GM18520 (cell line): Measurements from ENCODE around the gene SPG21.
"Not testable (repeated sequence)": the region's sequence is repeated elsewhere in the genome, so short reads cannot be mapped to it uniquely, and the experiment has no call there.

Experiments used
- ATAC-seq: cut with Tn5 transposase; IDR thresholded peaks from one replicate; pipeline ENCODE4 v1.9.1; 2021; ENCODE audit not compliant: unreplicated experiment

SPG21 gene

DNA sequence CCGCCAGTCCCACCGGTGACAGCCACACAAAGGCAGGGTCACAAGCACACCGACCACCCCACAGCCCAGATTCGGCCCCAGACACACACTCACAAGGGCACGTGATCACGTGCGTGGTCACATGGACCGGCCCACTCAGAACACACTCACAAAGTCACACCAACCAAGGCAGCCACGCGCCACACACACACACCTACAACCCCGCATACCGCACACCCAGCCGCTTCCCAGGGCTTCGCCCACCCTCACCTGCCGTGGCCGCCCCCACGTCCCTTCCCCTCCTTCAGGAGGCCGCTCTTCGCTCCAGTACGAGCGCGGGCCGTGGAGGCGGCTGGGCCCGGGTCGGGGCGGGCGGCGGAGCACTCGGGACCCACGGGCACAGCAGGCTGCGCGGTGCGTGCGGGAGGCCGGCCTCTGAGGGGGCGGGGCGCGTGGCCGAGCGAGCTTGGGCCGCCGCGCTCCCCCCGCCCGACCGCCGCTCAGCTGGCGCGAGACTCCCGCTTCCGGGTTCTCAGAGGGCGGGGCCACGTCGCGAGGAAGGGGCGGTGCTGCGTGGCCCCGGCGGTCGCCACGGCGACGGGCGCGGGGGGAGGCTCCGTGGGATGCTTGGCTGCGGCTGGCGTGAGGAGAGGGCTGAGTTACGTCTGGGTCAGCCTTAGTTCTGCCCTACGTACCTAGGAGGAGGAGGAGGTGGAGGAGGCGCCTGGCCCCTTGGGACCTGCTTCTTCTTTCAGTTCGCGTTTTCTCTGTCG lies at the start of gene SPG21:
TSS of gene SPG21 (minus strand) at position 499 of the 752 bp plus-strand sequence. CDS start 6,345 bp downstream, outside the sequence.
- ATAC-seq, result peak; percentile 90

GRCh38 chr15:65038836-65039235 lies 49.1 kb upstream of the SPG21 start:
- ATAC-seq, result no peak

- no peak for ATAC-seq
Measured at GRCh38 chr15:65038428-65038827, 48.7 kb upstream of the SPG21 start.

- no peak for ATAC-seq
Measured at GRCh38 chr15:65037309-65037708, 47.6 kb upstream of the SPG21 start.

DNA sequence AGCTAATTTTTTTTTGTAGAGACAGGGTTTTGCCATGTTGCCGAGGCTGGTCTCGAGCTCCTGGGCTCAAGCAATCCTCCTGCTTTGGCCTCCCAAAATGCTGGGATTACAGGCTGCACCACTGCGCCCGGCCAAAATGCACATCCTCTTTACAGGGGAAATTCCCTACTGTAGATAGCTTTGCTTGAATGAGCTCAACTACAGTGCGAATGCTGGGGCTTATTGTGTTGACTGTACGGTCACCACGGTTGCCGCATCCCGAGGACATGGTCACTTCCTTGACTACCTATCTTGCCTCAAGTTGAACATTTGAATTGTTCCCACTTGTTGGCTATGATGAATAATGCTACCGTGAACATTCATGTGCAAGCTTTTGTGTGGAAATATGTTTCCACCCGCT lies 45.0 kb upstream of the SPG21 start:
- ATAC-seq, result no peak

GRCh38 chr15:65033659-65034269 lies 44.0 kb upstream of the SPG21 start:
- ATAC-seq, result no peak

- no peak for ATAC-seq
Measured at GRCh38 chr15:65032801-65033537, 43.3 kb upstream of the SPG21 start.

GRCh38 chr15:65029736-65030208 lies 40.1 kb upstream of the SPG21 start:
- ATAC-seq, result no peak

DNA sequence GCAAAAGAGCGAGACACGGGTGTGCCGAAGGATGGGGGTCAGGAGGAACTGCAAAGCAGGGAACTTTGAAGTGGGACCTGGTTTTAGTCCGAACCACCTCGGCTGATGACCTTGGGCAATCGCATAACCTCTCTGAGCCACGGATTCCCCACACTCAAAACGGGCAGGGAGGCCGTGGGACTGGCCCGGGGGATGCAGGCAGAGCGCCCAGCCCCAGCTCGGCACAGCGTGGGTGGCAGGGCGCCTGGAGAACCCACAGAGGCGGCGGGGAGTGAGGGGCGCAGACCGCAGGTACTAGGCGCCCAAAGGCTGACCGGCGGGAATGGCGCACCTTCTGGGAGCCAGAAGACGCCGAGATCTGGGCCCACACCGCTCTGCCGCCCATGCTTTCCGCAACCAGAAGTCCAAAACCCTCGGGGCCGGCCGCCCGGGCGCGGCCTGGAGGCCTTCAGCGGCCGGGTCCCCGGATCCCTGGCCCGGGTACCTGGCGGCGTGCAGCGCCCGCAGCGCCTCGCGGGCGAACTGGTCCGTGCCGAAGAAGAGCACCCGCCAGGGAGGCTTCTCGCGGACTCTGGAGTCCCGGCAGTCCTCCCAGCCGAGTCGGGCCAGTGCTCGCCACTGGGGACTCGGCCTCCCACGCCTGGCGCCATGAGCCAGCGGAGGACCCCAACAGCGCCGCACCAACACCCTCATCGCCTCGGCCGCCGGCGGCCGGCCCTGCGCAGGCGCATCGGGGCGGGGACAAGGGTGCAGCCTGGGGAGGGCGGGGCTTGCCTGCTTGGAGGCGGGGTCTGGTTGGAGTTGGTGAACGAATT lies 39.4 kb upstream of the SPG21 start, which contains the start of gene MTFMT:
TSS of gene MTFMT (minus strand) at position 719 of the 815 bp plus-strand sequence. CDS start at position 693, 26 bp downstream.
- ATAC-seq, result peak; percentile 63

DNA sequence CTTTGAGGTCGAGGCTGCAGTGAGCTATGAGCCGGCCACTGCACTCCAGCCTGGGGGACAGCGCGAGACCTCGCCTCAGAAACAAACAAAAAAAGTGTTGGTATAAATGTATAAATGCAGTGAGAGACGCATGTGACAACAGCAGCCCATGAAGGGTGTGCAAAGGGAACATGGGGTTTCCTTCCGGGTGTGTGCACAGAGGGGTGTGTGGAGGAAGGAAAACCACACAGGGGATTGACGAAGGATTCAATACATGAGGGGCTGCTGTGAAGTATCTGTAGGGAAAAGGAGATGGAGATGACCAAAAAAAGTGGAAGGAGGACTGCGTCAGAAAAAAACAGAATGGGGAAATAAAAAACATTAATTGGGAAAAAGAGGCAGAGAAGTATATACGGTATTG lies 38.6 kb upstream of the SPG21 start:
- ATAC-seq, result no peak

GRCh38 chr15:65027593-65027992 lies 37.9 kb upstream of the SPG21 start:
- ATAC-seq, result no peak

GRCh38 chr15:65026756-65027155 lies 37.0 kb upstream of the SPG21 start:
- ATAC-seq, result no peak

- no peak for ATAC-seq
Measured at GRCh38 chr15:65021488-65021887, 31.8 kb upstream of the SPG21 start.

GRCh38 chr15:65020419-65020818 lies 30.7 kb upstream of the SPG21 start:
- ATAC-seq, result no peak

DNA sequence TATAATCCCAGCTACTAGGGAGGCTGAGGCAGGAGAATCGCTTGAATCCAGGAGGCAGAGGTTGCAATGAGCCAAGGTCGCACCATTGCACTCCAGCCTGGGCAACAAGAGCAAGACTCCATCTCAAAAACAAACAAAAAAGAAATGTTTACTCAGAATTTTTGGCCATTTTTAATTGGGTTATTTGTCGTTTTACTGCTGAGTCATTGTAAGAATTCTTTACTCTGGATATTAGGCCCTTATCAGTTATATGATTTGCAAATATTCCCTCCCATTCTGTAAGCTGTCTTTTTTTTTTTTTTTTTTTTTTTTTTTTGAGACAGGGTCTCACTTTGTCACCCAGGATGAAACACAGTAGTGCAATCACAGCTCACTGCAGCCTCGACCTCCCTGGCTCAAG lies 21.5 kb upstream of the SPG21 start:
- not testable (repeated sequence) for ATAC-seq

- ATAC-seq, result no peak
Measured at GRCh38 chr15:65008983-65009382, 19.3 kb upstream of the SPG21 start.

DNA sequence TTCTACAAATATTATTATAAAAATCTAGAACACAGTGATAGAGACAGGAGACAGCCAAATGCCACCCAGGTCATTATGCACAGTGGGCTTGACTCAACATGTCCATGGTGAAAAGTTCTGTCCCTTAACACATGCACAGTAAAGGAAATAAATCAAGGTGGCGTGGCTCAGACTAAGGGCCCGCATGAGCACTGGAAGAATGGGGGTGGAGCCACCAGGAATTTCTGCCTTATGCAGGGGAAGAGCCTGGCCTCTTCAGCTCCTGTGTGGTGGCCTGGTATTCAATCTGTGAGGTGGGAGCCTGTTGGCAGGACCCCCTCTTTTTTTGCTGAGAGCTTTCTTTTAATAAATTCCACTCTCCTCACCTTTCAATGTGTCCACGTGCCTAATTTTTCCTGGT lies 17.2 kb upstream of the SPG21 start:
- ATAC-seq, result no peak

DNA sequence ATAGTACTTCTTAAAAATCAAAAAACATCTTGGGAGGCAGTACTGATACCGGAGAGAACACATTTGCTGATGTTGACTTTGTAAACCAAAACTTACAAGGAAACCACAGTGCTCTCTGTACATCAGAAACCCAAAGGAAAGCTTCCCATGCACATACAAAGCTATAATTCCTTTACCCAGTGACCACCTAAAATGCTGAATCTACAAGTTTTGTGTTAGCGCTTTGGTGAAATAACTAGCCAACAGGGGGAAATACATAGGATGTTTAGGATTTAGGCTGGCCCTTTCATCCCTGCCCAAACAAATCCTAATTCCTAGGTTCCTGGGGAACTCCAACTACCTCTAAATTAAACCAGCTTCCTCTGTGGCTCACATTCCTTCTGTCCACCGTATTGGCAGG lies 15.3 kb upstream of the SPG21 start:
- no peak for ATAC-seq

DNA sequence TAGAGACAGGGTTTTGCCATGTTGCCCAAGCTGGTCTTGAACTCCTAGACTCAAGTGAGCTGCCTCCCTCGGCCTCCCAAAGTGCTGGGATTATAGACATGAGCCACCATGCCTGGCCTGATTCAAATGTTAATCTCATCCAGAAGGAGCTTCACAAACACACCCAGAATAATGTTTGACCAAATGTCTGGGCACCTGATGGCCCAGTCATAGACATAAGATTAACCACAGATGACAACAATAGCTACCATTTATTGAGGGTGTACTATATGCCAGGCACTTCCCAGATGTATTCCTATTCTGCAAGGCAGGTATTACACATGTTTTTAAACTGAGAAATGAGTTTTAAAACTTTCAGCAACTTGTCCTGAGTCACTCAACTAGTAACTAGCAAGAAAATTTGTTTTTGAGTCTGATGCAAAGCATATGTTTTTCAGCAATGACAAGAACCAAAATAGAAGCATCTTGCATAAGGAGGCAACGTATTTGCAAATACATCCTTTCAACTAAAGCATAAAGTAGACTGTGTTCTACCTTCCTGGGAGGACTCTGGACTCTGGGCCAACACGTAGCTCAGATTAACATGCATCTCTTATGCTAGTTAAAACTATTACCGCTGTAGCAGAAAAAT lies 8.1 kb upstream of the SPG21 start:
- ATAC-seq, result no peak

DNA sequence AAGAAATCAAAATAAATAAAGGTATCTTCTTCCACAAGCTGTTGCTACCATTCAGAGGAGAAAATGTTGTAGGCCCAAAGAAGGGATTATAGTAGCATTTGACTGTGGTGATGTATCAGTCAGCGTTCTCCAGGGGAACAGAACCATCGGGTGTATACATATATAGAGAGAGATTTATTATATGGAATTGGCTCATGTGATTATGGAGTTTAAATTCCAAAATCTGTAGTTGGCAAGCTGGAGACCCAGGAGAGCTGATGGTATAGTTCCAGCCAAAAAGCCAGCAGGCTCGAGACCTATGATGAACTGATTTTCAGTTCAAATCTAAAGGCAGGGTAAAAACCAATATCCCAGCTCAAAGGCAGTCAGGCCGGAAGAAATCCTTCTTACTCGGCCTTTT lies 7.4 kb upstream of the SPG21 start:
- no peak for ATAC-seq
